NAMALWA (cell line): Measurements from ENCODE around the gene KCNAB1.
"Not testable (repeated sequence)": the region's sequence is repeated elsewhere in the genome, so short reads cannot be mapped to it uniquely, and the experiment has no call there.

Source experiments
- DNase-seq: peaks from one replicate; pipeline ENCODE4 v3.0.0-alpha.2; 2015; ENCODE audit warnings: low spot score

Gene KCNAB1

DNA sequence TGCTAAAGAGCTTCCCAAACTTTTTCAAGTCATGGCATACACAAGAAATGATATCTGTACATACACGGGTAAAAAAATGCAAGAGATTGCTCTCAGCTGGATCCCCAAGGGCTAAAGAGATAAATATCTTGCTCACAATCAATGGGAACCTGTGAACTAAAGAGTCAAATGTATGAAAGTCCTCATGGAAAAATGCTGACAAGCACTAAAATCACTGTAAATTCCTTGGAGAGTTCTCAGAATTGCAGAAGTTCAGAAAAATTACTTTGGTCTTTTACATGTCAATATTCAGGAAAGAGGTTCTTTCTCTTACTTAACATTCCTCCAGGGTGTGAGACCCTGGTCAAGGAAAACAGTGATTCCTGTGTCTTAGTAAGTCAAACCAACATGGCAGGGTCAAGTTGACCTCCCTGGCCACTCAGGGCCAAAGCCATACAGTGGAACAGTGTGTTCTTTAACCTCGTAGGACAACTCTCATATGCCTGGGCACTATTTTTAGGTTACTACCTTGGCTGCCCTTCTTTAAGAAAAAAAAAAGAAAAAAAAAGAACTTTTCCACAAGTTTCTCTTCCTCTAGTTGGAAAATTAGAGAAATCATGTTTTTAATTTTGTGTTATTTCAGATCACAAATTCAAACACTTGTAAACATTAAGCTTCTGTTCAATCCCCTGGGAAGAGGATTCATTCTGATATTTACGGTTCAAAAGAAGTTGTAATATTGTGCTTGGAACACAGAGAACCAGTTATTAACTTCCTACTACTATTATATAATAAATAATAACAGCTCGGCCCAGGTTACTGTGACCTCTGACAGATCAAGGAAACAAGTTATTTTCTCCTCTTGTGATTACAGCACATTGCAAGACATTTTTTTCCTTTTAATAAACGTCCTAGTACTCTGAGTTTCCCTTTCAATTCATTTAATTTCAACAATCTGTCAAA lies 422.0 kb downstream of the KCNAB1 start:
- DNase-seq: no peak

DNA sequence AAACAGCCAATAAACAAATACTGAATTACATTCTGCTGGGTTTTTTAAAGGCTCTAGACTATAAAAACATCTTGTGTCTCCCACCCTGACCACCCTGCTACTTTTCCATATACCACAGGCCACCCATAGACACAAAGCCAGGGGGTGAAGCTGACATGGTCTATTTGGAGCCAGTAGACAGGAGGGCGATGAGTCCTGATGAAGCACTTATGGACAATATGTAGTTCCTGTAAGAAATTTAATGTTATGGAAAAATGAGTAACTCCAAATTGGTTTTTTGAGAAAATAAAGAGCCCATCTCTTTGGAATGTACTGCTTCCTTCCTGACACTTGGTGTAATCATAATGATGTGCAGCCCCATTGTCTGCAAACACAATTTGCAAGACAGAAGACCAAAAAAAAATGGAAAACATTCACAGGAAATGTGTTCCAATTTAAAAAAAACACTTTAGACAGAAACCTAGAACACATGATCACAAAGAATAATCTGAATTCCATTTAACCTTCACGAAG lies 422.7 kb downstream of the KCNAB1 start:
- no peak for DNase-seq

GRCh38 chr3:156547637-156548036 lies 427.3 kb downstream of the KCNAB1 start:
- DNase-seq: no peak

DNA sequence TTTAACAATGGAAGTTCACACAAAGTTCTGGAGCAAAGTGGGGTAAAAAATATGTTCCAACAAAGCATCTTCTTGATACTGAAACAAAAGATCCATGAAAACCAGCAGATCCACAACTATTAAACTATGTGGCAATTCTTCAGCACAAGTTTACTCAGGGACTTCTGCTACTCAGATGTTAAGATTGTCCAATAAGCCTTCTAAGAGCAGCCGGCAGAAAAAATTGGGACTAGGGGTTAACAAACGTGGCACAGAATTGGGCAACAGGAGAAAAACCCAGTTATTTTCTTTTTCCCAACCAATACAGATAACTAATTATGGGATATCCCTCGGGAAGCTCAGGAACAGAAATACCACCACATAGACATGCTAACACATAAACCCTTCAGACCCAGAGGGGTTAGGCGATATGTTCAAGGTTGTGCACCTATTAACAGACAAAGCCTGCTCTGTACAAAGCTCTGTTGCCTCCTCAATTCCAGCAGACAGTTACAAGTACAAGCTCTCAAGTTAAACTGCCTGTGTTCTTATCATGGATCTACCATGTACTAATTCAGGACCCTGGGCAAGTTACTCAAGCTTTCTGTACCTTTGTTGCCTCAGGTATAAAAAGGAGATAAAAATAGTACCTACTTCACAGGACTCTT lies 427.8 kb downstream of the KCNAB1 start:
- no peak for DNase-seq

DNA sequence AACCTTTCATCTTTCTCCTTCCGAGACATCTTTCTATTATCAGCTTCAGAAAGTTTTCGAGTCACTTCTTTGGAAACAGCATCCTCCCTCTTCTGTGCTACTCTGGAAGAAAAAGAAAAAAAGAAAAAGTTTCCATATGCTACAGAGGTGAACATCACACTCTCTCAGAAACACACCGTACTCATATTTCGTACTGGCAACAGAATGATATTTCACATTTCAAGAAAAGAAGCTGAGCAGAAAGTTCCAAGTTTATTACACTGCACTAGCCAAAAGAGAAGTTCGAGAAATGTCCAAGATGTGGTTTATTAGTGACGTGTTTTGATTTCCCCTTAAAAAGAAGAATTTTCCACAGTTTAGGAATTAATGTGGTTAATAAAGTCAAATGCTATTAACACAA lies 428.5 kb downstream of the KCNAB1 start:
- no peak for DNase-seq

DNA sequence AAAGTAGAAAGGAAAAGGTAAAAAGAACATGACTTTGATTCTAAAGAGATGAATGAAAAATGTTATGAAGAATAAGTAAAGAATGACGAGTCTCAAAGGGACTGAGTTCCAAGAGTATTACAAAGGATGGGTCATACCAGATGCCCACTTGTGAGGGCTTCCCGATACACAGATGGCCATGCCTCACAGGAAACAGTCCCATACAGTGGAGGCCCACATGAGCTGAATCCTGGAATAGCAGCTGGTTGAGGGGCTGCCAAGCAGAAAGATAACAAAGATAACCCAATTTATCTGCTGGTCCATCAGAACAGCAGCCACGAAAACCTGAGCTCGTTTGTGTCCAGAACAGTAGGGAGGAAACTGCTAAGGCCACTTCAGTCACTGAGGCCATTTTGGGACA lies 430.9 kb downstream of the KCNAB1 start:
- no peak for DNase-seq

- no peak for DNase-seq
Measured at GRCh38 chr3:156551746-156552145, 431.4 kb downstream of the KCNAB1 start.

- no peak for DNase-seq
Measured at GRCh38 chr3:156552973-156553372, 432.6 kb downstream of the KCNAB1 start.

DNA sequence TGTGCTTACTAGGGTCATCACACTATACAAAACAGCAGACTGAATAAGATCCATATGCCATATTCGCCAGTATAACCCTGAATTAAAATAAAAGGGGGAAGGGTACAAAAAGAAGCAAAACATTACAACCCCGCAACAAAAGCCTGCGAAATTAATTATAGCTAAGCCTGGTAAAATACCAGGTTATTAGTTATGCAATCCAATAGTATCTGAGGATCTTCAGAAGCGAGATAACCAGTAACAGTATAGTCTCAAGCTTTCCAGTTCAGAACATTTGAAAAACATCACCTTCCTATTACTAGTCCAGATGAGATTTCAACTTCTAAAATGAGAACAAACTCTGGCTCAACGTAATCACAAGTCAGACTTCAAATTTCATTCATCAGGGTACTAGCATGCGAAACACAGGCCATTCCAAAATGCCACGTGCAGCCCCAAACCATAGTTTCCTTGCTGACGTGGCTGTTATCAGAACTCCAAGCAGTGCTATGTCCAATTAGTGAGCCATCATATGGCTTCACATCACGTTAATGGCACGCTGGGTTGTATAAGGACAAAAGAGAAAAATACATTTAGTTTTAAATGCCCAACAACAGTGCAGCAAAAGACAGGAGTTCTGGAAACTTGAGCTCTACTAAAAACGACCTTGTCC lies 433.5 kb downstream of the KCNAB1 start:
- peak; percentile 56 for DNase-seq

GRCh38 chr3:156554515-156554841 lies 434.1 kb downstream of the KCNAB1 start:
- DNase-seq: no peak

DNA sequence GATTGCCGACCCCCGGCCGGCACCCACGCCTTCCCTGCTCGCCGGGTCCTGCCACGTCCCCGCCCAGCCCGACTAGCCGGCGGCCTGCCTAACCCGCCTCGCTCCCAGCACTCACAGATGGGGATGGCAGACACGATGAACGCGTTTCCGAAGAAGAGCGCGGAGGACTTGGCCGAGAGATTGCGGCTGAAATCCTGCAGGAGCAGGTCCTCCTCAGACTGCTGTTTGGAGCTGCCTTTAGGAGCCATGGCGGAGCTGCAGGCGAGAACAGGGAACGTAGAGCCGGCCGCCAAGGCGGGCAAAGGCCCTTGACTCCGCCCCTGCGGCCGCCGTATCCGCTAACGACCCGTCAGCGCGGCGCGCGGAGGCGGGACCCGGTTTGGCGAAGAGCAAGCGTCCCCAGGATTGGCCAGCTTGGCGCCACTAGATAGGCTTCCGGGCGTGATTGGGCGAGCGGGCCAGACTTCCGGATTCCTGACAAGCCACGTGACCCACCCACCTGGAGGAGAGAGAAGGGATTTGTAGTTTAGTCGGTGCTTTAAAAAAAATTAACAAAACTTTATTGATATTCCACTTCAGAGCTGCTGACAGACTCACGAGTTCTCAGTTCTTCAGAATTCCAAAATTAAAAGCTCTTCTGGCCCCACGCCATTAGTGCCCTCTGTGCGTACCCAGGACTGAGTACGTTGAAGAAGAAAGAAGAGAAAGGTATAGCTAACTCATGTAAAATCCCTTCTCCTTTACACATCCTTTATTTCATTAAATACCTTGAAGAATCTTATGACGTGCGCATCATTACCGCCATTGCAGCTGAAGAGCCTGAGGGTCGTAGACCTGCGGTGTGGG lies 434.7 kb downstream of the KCNAB1 start, which contains the start of gene SSR3:
Gene SSR3, minus strand, starts transcription at position 276 of the 846 bp plus-strand sequence. Its CDS starts 28 bp downstream, at position 248.
- DNase-seq: peak; percentile 99

DNA sequence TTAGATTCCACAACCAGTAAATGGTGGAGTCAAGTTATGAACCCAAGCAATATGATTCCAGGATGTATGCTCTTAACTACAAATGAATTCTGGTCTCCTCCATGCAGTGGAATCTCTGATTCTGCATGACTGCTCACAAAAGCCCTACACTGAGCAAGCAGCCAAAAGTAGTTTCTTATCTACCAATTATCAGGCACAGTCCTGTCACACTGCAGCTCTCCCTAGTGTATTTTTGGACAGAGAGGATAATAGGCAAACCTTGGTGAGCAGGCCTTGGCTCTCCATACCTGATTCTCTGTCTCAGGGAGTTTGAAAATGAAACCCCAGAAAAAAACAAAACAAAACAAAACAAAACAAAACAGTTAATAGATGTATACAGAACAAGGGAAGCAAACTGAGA lies 438.0 kb downstream of the KCNAB1 start:
- DNase-seq: no peak

DNA sequence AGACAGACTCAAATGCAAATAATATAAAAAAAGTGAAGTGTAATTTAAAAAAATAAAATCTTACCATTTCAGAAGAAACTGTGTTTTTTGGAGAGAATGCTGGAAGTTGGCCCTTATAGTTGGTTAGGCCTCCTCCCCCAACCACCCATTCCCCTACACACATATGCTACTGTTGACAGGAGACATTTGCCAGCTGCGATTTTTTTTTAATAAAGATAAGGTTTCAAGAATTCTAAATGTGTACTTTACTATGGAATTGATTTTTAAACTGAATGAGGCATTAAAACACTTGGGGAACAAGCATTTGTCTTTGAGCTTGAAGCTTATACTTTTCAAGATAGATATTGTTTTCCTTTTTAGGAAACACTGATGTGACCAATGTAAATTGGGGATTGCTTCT lies 438.9 kb downstream of the KCNAB1 start:
- no peak for DNase-seq

- DNase-seq: no peak
Measured at GRCh38 chr3:156561533-156561932, 441.2 kb downstream of the KCNAB1 start.

GRCh38 chr3:156562486-156562885 lies 442.1 kb downstream of the KCNAB1 start:
- not testable (repeated sequence) for DNase-seq

- no peak for DNase-seq
Measured at GRCh38 chr3:156563900-156564682, 443.7 kb downstream of the KCNAB1 start.

GRCh38 chr3:156569016-156569415 lies 448.6 kb downstream of the KCNAB1 start:
- not testable (repeated sequence) for DNase-seq

DNA sequence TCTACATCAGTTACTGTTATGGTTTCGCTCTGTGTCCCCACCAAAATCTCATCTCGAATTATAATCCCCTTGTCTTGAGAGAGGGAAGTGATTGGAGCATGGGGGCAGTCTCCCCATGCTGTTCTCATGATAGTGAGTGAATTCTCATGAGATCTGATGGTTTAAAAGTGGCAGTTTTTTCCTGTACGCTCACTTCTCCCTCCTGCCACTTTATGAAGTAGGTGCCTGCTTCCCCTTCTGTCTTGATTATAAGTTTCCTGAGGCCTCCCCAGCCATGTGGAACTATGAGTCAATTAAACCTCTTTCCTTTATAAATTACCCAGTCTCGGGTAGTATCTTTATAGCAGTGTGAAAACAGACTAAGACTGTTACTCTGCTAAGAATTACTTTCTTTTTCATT lies 449.5 kb downstream of the KCNAB1 start:
- DNase-seq: not testable (repeated sequence)

- DNase-seq: no peak
Measured at GRCh38 chr3:156575641-156576040, 455.3 kb downstream of the KCNAB1 start.

GRCh38 chr3:156576051-156576450 lies 455.7 kb downstream of the KCNAB1 start:
- no peak for DNase-seq
